ENCODE data around the gene USP35.
"Not testable (repeated sequence)": the region's sequence is repeated elsewhere in the genome, so short reads cannot be mapped to it uniquely, and the experiment has no call there.

USP35 gene

DNA sequence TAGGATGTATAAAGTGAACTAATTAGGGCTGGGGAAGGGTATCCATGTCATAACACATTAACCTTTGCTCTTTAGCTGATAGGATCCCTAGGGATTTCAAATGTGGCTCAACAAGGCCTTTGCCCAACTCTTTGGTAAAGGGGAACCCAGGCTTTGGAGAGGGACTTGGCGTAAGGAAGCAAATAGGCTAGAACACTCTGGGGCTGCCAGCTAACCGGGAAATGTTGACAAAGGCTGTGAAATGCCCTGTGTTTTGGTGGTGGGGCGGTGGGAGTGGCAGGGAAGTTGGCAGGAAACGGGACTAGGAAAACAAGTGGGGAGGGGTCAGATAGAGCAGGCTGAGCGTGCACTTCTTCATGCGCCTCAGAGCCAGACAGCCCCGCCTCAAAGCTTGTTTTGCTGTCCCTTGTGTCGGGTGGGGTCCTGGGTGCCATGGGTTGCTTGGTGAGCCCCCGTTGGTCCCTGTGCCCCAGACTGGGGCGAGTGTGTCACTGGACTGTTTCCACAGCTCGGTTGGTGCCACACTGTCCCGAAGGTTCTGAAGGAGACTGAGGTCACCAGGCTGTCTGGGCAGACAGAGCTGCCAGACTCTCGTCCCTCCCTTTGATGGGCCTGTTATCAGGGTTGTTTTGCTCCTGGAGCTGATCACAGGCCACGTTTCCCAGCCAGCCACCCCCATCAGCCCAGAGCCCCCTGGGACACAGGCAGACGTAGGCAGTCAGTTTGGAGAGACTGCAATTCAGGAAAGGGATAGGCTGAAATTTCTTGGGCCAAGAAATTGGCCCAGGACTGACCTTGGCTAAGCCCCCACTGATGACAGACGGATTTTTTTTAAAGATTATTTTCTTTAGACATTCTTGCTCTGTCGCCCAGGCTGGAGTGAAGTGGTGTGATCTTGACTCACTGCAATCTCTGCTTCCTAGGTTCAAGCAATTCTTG is 19.9 kb upstream of the USP35 start:
- DNase-seq (ENCODE audit: low read depth), result no peak

DNA sequence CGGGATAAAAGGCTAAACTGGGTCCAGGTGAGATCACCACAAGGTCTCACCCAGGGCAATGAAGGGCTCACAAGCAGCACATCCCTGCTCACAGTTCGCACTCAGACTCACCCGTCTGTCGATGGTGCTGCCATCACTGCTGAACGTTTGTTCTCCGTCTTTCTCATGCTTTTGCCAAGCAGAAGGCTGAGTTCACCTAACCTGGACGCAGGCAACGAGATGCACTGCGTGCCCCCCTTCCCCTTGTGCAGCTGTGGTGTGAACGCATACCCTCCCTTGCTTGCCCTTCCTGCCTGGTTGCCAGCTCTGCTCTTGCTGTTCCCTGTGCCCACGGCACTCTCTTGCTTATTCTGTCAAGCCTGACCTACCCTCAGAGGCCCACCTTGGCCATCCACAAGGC is 18.3 kb upstream of the USP35 start:
- no peak for DNase-seq (ENCODE audit: low read depth)

DNA sequence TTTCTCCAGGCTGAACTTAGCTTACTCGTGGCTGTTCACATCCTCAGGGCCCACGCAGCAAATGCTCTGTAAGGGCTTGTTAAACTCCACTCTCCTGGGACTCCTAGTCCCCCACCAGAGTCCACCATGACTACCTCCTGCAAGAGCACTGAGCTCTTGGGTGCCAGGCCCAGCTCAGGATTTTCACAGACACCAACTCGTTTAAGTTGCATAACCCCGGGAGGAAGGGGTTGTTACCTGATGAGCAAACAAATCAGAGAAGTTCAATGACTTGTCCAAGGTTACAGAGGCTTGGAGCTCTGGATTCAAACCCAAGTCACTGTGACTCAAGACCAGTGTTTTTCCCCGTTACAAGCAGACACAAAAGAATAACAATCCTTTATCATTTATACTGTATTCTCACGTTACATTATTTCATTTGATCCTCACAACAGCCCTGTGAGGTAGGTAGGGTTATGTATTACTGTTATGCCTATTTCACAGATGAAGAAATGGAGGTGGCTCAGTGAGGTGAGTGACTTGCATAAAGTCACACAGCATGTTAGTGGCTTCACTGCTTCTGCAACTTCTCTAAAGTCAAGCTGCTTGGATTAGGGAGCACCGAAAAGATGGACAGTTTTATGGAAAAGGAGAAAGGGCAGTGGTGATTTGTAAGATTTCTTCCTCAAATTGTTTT is 17.7 kb upstream of the USP35 start:
- DNase-seq (ENCODE audit: low read depth), result no peak

DNA sequence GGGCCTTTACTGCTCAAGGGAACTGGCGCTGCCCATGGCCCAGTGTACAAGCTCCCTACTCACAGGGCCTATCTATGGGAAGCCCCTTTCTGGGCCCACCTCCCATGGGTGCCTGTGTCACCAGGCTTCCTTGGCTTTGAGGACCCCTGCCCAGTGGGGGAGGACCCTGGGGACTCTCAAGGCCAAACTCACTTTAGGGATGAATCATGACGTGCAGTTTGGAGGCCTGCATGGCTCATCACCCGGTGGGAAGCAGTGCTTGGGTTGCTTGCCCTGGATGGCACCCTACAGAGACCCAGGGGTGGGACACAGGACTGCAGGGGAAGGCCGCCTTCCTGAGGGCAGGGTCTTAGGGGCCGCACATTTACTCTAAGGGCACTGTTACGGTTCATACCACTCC is 16.8 kb upstream of the USP35 start:
- no peak for DNase-seq (ENCODE audit: low read depth)

DNA sequence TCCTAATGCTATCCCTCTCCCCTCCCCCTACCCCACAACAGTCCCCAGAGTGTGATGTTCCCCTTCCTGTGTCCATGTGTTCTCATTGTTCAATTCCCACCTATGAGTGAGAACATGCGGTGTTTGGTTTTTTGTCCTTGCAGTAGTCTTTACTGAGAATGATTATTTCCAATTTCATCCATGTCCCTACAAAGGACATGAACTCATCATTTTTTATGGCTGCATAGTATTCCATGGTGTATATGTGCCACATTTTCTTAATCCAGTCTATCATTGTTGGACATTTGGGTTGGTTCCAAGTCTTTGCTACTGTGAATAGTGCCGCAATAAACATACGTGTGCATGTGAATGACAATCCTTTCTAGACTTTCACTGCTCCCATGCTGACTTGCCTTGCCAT is 12.9 kb upstream of the USP35 start:
- DNase-seq (ENCODE audit: low read depth), result not testable (repeated sequence)

DNA sequence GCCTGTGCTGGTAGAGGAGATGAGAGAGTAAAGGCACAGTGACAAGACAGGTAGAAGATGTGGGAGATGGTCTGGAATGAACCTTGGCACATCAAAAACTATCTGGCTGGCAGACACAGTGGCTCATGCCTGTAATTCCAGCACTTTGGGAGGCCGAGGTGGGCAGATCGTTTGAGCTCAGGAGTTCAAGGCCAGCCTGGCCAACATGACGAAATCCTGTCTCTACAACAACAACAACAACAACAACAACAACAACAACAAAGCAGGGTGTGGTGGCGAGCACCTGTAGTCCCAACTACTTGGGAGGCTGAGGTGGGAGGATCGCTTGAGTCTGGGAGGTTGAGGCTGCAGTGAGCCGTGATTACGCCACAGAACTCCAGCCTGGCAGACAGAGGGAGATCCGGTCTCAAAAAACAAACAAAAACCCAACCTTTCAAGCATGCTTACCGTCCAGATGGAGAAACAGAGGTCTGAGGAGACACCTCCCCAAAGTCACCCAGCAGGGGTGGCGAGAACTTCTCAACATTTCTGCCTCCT is 12.0 kb upstream of the USP35 start:
- no peak for DNase-seq (ENCODE audit: low read depth)

DNA sequence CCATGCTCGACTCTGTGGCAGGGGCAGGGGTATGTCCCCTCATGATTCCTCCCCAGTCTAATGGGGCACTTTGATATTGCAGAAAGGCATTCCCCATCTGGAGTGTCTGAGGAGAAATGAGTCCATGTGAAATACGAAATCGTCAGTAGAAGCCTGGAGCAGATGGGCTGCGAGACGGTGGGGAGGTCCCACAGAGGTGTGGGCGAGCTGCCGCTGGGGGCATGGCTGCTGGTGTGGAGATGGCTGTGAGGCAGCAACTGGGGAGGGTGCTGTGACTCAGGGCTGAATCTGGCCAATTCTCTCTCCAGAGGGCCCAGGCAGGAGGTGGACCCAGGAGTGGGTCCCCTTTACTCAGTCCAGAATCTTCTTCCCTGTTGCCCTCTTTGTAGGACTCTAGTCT is 11.5 kb upstream of the USP35 start:
- no peak for DNase-seq (ENCODE audit: low read depth)

DNA sequence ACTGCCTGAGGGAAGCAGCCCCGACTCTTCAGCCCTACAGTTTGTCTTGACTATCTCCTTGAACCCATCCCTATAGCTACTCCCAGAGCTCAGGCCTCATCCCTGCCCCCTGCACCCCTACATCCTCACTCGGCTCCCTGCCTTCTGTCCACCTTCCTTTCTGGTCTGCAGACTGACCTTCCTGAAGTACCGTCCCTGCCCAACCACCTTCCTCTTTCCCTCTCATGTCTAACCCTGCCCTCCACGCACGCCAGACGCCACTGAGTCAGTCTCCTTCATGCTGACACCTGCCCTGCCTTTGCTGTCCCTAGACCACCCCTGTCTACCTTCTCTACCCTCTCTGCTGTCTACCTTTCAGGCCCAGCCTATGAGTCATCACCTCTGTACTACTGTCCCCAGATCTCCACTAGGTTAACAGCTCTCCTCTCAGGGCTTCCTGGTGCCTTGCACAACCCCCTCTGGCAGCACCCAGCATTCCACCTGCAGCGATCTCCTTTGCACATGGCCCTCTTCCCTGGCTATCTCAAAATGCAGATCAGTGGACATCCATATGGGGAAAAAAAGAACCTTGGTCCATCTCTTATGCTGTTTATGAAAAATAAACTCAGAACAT is 9.2 kb upstream of the USP35 start:
- DNase-seq (ENCODE audit: low read depth), result no peak

DNA sequence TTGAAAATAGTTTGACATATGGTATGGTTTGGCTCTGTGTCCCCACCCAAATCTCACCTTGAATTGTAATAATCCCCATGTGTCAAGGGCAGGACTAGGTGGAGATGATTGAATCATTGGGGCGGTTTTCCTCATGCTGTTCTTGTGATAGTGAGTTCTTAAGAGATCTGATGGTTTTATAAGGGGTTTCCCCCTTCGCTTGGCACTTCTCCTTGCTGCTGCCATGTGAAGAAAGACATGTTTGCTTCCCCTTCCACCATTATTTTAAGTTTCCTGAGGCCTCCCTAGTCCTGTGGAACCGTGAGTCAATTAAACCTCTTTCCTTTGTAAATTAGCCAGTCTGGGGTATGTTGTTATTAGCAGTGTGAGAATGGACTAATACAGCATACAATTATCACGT is 8.0 kb upstream of the USP35 start:
- DNase-seq (ENCODE audit: low read depth), result no peak

DNA sequence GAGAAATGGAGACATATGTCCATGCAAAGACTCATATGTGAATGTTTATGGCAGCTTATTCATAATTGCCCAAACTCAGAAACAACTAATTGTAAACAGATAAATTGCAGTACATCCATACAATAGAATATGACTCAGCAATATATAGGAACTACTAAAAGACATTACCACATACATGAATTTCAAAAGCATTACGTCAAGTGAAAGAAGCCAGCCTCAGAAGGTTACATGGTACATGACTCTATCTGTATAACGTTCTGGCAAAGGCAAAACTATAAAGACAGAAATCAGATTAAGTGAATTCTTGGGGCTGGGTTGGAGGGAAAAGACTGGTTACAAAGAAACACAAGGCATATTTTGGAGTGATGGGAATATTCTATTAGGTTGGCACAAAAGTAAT is 7.5 kb upstream of the USP35 start:
- no peak for DNase-seq (ENCODE audit: low read depth)

DNA sequence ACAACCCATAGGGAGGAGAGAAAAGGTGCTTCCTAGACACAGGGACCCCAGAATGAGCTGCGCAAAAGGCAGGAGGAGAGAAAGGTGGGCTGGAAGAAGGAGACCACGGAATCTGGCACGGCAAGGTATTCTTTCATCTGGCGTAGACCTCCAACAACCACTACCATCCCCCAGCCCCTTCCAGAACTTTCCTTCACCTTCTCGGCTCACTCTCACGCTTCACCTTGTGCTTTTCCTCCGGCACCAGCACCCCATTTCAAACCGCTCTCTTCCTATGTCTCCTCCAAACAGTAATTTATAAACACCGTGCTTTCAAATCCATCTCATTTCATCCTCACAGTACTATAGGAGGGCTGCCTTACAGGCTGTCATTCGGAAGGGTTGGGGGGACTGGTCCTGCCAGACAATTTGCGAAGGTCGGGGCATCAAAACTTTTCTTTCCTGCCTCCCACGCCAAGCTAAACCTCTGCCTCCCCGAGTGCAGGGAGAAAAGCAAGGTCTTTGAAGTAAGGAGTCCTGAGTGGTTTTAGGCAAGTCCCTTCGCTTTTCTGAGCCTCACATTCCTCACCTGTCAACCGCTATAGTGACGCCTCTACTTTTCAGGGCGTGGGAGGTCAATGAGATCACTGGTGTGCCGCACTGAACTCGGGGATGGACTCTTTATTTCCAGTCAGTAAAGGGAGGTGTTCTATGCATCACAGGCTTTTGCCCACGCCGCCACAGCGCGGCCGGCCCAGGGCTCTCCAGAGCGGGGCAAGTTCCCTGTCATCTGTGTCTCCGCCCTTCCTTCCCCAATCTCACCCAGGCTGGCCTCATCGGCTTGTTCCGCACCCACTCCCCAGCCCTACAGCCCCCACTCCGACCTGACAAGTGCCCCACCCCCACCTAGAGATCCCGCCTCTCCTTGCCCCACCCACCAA is 1.1 kb upstream of the USP35 start:
- DNase-seq (ENCODE audit: low read depth), result peak; percentile 68

DNA sequence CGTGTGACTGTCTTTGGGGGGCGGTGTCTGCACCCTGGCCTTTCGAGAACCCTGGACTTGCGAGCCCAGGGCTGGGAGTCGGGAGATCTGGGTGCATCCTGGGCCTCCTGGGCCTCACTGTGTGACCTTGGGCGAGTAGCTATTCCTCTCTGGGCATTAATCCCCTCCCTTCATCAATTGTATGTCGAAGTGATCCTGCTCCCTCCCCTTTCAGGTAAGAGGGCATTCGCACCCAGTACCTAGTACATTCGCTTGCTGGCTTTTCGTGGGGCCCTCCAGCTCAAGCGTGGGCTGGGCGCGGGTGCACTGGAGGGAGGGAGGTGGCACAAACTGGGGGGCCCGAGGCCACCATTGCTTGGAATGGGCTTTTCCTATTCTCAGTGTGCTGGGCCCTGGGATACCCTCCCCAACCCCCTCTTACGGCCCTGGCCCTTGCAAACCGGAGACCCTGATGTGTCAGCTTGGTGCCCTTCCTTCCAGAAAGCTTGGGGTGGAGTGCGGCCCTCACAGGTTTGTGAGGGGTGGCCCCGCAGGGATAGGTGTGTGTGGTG is 530 bp downstream of the USP35 start:
- no peak for DNase-seq (ENCODE audit: low read depth)

DNA sequence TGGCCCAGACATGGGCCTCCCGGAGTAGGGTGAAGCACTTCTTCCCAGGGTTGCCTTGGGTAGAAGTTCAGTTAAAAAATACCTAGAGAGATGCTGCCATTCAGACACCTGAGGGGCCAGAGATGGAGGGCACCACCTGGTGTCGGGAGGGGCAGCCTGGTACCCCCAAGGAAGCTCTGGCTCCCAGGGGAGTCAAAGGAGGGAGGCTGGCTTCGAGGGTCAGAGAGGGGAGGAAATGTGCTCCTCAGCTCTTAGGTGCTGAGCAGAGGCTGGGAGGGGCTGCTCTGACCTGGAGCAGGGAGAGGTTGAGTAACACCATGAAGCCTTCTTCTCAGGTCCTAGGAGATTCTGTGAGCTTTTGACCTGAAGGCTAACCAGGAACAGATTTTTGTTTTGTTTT is 1.1 kb downstream of the USP35 start:
- DNase-seq (ENCODE audit: low read depth), result no peak

DNA sequence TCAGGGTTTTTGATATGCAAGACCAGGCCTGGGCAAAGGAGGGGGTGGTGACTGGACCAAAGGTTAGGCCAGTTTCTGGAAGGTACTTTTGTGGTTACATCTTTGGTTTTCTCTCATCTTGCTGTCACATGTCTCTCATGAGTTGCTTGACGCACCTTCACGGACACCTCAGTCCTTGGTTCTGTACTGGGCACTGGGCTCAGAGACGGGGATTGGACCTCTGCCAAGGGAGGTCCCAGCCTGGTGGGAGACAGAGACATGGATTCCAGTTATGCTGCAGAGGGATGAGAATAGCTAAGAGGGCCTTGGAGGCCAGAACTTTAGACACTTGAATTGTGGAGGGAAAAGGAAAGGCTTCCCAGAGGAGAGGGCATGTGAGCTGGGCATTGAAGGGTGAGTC is 1.7 kb downstream of the USP35 start:
- DNase-seq (ENCODE audit: low read depth), result no peak

DNA sequence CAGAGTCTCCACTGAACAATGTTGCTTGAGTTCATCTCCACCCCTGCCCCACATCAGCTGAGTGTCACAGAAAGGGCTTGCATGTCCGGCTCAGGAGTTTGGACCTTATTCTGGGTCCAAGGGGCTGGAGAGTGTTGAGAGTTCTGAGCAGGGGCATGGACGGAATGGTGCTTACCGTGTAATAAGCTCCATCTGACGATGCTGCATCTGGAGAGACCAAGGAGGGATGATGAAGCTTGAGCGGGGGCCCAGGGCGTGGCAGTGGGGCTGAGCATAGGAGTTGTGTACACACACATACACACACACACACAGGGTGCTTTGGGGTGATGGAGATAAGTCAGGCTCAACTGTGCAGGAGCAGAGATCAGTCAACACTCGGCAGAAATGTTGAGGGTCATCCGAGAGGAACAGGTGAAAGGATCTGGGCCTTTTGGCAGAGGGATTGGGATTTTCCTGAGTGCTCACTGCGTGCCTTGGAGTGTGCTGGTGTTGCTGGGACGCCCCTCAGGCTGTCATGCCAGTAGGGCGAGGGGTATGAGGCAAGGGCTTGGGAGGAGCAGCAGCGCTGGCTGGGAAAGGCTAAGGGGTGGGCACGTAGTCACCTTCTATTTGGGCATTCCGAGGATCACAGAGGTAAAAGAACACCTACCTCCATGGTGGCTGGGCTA is 2.3 kb downstream of the USP35 start:
- no peak for DNase-seq (ENCODE audit: low read depth)

DNA sequence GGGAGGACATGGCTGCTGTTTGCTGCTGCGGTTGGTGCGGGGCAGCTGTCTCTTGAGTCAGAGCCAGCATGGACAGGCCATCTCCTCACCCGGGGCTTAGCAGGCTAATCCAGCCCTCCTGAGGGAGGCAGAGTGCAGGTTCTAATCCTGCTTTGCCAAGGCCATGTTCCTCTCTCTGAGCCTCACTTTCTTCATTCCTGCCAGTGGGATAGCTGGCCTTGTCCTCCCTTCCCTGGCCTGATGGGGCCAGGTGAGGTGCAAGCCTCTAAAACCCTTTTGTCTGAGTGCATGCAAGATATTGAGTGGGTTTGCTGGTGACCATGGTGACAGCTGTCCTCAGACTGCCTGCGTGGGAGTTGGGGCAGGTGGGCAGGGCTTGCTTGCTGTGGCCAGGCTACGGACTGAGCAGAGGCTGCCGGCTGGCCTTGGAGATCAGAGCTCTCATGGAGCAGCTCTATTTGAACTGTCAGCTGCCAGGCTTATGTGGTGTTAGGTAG is 3.6 kb downstream of the USP35 start:
- DNase-seq (ENCODE audit: low read depth), result no peak

DNA sequence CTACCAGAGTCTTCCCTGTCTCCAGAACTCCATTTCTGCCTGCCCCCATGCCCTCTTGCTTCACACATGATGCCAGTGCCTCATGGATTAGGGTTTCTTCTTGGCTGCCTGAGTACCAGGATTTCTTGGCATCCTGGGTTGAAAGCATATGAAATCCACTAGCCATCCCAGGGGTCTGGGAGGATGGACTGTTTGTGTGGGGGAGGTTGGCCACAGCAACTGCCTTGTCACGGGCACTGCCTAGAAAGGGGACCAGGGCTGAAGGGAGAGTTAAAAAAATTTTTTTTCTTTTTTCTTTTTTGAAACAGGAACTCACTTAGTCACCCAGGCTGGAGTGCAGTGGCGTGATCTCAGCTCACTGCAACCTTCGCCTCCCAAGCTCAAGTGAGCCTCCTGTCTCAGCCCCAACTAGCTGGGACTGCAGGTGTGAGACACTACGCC is 4.2 kb downstream of the USP35 start:
- no peak for DNase-seq (ENCODE audit: low read depth)

DNA sequence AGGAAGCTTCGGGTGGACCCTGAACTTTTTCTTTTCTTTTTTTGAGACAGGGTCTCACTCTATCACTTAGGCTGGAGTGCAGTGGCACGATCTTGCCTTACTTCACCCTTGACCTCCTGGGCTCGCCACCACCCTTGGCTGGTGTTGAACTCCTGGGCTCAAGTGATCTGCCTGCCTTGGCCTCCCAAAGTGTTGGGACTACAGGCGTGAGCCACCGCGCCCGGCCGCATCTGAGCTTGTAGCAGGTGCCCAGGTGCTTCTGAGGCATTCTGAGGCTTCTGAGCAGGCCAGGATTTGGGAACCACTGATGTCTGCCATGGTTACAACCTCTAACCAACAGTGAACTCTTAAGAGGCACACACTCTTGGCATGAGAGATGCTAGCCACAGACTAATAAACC is 5.1 kb downstream of the USP35 start:
- DNase-seq (ENCODE audit: low read depth), result no peak

DNA sequence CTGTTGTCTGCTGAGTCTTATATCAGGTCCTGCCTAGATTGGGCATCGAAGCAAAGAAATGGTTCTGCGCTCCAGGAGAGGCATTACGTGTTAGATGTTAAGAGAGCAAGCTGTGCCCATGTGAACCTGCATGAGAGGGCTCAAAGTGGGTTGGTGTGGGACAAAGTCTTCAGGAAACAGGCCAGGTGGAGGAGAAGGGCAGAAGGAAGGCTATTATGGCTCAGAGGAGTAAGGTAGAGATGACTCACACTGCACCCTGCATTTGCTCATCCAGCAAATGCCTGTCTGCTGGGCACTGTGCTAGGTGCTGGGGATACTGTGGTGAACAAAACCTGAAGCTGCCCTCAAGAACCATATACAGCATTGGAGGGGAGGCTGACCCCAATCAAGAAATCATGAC is 5.8 kb downstream of the USP35 start:
- no peak for DNase-seq (ENCODE audit: low read depth)

DNA sequence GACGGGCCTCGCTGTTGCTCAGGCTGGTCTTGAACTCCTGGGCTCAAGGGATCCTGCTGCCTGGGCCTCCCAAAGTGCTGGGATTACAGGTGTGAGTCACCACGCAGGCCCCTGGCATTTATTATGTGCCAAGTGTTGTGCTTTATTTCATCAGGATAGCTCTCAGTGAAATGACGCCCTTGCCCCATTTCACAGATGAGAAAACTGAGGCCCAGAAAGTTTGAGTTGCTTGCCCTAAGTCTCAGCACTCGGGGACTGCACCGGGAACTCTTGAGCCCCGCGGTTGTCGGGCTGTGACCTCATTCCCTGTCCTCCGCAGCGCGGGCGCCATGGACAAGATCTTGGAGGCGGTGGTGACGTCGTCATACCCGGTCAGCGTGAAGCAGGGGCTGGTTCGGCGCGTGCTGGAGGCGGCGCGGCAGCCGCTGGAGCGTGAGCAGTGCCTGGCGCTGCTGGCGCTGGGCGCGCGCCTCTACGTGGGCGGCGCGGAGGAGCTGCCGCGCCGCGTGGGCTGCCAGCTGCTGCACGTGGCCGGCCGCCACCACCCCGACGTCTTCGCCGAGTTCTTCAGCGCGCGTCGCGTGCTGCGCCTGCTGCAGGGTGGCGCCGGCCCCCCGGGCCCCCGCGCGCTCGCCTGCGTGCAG is 7.3 kb downstream of the USP35 start:
- no peak for DNase-seq (ENCODE audit: low read depth)

Data from activated gamma-delta T cell treated with anti-CD3 and anti-CD28 coated beads, Interleukin-2, amount 50 U/mL, for 16 hours (primary cell).